Brain microvascular endothelial cell (primary cell): ENCODE data around the gene RNF208.
A peak's percentile ranks its signal among the peaks of the same experiment; 100 is the strongest.

Experiments used
- DNase-seq: peaks from one replicate; pipeline ENCODE4 v3.0.0-alpha.2; 2020
- H3K27ac ChIP-seq: fragments of 250-450 bp; sonication (Bioruptor Pico); 2 replicates; pipeline ENCODE4 v1.5.1; 2020; ENCODE audit warnings: mild to moderate bottlenecking, moderate library complexity
- H3K27me3 ChIP-seq: fragments of 250-450 bp; sonication (Bioruptor Pico); replicated peaks from 2 replicates; pipeline ENCODE4 v1.5.1; 2020; ENCODE audit warnings: mild to moderate bottlenecking
- H3K36me3 ChIP-seq: fragments of 250-450 bp; sonication (Bioruptor Pico); replicated peaks from 2 replicates; pipeline ENCODE4 v1.5.1; 2020; ENCODE audit warnings: mild to moderate bottlenecking
- H3K4me3 ChIP-seq: 2 replicates; pipeline ENCODE4 v1.5.1; 2011; ENCODE audit warnings: low read depth, mild to moderate bottlenecking, control low read depth, low read length, moderate library complexity
- in situ Hi-C: cut with HindIII; loops from 2 replicates; pipeline ENCODE4 v1.10.0; 2017; ENCODE audit warnings: low sequenced_read_pairs, low pct_ligation_motif_present
- TF ChIP-seq, protein P1 (sequence below): IDR thresholded peaks from 2 replicates; pipeline ENCODE4 v1.5.1; 2011; ENCODE audit warnings: low read depth, mild to moderate bottlenecking, moderate library complexity, low read length, control low read depth, inconsistent platforms; ENCODE audit errors: missing control alignments

The RNF208 gene

GRCh38 chr9:137180491-137180890 is 41.5 kb downstream of the RNF208 start:
- in situ Hi-C loops: no loop called here
- Histone ChIP-seq H3K27me3 (no peaks in the 10 kb centered on the region), H3K27ac (no peak overlapping the region), H3K4me3 (no peak overlapping the region), H3K36me3 (peaks cover 50% of the 10 kb centered on the region)
- TF ChIP-seq, protein P1, sequence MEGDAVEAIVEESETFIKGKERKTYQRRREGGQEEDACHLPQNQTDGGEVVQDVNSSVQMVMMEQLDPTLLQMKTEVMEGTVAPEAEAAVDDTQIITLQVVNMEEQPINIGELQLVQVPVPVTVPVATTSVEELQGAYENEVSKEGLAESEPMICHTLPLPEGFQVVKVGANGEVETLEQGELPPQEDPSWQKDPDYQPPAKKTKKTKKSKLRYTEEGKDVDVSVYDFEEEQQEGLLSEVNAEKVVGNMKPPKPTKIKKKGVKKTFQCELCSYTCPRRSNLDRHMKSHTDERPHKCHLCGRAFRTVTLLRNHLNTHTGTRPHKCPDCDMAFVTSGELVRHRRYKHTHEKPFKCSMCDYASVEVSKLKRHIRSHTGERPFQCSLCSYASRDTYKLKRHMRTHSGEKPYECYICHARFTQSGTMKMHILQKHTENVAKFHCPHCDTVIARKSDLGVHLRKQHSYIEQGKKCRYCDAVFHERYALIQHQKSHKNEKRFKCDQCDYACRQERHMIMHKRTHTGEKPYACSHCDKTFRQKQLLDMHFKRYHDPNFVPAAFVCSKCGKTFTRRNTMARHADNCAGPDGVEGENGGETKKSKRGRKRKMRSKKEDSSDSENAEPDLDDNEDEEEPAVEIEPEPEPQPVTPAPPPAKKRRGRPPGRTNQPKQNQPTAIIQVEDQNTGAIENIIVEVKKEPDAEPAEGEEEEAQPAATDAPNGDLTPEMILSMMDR: no peak
- DNase-seq: no peak

DNA sequence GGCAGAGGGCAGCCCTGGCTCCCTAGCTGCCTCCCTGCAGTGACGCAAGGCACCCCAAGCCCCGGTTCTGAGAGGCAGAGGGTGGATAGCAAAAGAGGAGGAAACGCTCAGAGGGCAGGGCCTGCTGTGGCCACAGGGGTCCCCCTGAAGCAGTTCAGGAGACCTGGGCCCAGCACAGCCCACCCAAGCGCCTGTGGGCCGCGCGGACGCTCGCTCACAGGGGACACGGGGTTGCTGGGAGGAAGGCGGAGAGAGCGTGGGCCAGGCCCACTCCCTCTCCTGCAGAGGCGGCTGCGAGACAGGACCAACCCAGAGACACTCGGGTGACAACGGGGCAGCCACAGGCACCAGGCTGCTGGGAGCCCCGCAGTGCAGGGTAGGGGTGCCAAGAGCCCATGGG is 42.3 kb downstream of the RNF208 start:
- Histone ChIP-seq H3K27me3 (no peaks in the 10 kb centered on the region), H3K27ac (no peak overlapping the region), H3K36me3 (peaks cover 50% of the 10 kb centered on the region), H3K4me3 (no peak overlapping the region)
- DNase-seq: no peak
- TF ChIP-seq, protein P1: no peak
- in situ Hi-C loops: no loop called here

DNA sequence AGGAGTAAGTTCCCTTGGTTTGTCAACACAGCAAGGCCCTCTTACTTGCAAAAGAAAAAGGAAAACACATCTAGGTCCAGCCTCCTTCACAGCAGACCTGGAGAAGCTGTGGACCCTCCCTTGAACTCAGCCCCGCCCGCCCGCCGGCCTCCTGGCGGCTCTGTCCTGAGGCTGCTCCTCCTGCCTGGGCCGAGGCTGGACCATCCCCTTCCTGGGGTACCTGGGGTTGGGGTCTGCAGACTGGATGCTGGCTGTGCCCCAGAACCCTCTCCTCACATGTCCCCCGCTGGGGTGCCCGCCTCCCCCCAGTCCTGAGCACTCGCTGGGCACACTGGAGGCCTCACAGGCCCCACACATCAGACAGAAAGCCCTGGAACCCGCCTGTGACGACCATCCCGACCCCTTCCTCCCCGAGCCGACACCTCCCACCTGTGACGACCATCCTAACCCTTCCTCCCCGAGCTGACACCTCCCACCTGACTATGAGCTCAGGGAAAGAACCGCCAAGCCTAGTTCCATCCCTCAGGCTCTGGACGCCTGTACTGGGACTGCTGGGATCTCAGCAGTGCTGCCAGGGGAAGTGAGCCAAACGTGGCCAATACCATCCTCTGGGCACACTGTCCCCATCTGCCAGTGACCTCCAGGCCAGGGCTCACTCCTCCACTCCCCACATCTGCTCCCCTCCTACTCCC is 43.0 kb downstream of the RNF208 start:
- no peak for DNase-seq
- H3K27me3 ChIP-seq: peaks cover under 1% of the 10 kb centered on the region
- in situ Hi-C loops: no loop called here
- H3K4me3 ChIP-seq: no peak overlapping the region
- H3K36me3 ChIP-seq: peaks cover 50% of the 10 kb centered on the region
- H3K27ac ChIP-seq: no peak overlapping the region
- TF ChIP-seq, protein P1: no peak

DNA sequence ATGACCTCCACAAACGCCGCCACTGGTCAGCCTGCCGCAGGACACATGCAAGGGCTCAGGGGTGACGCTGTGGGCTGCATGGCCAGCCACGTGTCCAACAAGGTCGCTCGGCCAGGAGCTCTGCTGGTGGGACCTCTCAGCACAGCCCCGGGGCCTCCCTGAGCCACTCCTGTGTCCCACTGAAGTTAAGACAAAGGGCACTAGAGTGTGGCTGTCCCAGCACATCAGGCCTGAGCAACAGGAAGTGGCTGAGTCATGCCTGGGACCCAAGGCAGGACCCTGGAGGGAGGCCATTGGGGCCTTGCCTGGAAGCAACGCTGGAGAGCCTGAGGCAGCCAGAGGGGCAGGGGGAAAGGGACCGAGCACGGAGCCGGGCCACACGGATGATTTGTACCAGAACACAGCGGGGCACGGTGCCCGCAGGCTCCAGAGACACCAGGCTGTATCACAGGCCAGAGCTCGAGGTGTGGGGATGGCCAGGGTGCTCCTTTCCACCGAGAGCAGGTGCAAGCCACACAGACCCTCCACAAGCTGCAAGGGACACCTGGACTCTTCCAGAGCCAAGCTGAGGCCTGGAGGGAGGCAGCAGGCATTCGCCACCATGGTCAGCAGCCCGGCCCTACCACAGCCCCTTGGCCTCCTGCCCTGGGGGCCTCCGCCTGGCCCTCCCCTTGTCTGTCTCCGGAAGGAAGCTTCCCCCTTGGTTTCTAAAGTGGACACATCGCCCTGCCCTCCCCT is 43.7 kb downstream of the RNF208 start:
- peaks cover 5% of the 10 kb centered on the region for H3K27me3 ChIP-seq
- no peak overlapping the region for H3K4me3 ChIP-seq
- TF ChIP-seq, protein P1: no peak
- in situ Hi-C loops: no loop called here
- H3K36me3 ChIP-seq: peaks cover 43% of the 10 kb centered on the region
- no peak for DNase-seq
- no peak overlapping the region for H3K27ac ChIP-seq

DNA sequence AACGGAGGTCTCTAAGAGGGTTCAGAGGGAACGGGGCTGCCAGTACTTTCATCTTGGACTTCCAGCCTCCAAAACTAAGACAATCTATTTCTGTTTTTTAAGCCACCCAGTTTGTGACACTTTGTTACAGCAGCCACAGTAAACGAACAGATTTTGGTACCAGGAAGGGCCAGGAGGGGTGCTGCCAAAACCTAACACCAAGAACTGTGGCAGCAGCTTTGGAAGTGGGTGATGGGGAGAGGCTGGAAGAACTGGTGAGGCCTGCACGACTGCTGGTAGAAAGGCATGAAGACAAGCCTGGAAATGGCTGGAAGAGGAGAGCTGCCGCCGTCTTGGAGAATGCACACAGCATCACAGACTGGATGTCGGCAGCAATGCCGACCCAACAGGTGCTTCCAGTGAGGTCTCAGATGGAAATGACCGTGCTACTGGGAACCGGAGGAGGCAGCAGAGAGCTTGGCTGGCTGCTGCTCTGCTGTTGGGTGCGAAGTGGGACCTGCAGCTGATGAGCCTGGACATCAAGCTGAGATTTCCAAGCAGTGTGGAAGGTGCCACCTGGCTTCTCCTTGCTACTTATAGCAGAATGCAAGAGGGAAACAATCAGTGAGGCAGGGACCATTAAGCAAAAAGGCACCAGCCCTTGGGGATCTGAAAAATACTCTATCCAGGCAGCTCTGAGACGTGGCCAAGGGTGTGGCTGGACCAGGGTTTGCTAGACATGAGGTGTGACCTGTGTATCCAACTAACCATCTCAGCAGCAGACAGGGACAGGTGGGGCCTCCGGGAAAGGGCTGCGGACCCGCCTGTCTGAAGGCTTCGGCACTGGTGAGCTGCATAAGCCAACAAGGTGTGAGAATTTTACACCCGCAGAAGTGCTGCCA is 45.5 kb downstream of the RNF208 start:
- peaks cover 34% of the 10 kb centered on the region for H3K36me3 ChIP-seq
- DNase-seq: peak; percentile 29
- in situ Hi-C loops: no loop called here
- H3K4me3 ChIP-seq: no peak overlapping the region
- peaks cover 5% of the 10 kb centered on the region for H3K27me3 ChIP-seq
- no peak overlapping the region for H3K27ac ChIP-seq
- TF ChIP-seq, protein P1: peak; percentile 80
